Astrocyte (in vitro differentiated cells and primary cell): ENCODE measurements around the gene KYNU. TPM values are rescaled to one million over a fixed set of nuclear protein-coding genes. Genes with fewer than 3 reads are reported as not detected.

ENCODE experiments used
- DNase-seq: peaks from one replicate; pipeline ENCODE4 v3.0.0-alpha.2; 2010; ENCODE audit warnings: low read depth
- FAIRE-seq: peaks from 2 replicates; lab custom pipeline; 2011; peaks lifted over from hg19 to GRCh38; lab: Jason Lieb, UNC
- H2AFZ ChIP-seq: 2 replicates; pipeline ENCODE4 v1.6.0; 2012; ENCODE audit warnings: low read depth, low read length, inconsistent platforms
- H3K27ac ChIP-seq: 2 replicates; pipeline ENCODE4 v1.5.1; 2011; ENCODE audit warnings: low read depth, low read length, inconsistent platforms
- H3K27me3 ChIP-seq: 2 replicates; pipeline ENCODE4 v1.6.0; 2011; ENCODE audit warnings: low read length, inconsistent platforms; ENCODE audit not compliant: insufficient read depth
- H3K36me3 ChIP-seq: 2 replicates; pipeline ENCODE4 v1.5.1; 2011; ENCODE audit warnings: low read length, inconsistent platforms; ENCODE audit not compliant: insufficient read depth
- H3K4me1 ChIP-seq: 2 replicates; pipeline ENCODE4 v1.5.1; 2011; ENCODE audit warnings: low read length, inconsistent platforms; ENCODE audit not compliant: insufficient read depth
- H3K4me2 ChIP-seq: 2 replicates; pipeline ENCODE4 v1.6.0; 2012; ENCODE audit warnings: low read length, inconsistent platforms
- H3K4me3 ChIP-seq: 2 replicates; pipeline ENCODE4 v1.5.1; 2011; ENCODE audit warnings: low read depth, mild to moderate bottlenecking, low read length, inconsistent platforms; ENCODE audit not compliant: insufficient read depth
- H3K79me2 ChIP-seq: 2 replicates; pipeline ENCODE4 v1.6.0; 2012; ENCODE audit warnings: mild to moderate bottlenecking, low read length, inconsistent platforms; ENCODE audit not compliant: insufficient read depth
- H3K9ac ChIP-seq: 2 replicates; pipeline ENCODE4 v1.6.0; 2012; ENCODE audit warnings: mild to moderate bottlenecking, low read length, inconsistent platforms
- H3K9me3 ChIP-seq: 2 replicates; pipeline ENCODE4 v1.5.1; 2012; ENCODE audit warnings: low read depth, mild to moderate bottlenecking, low read length, inconsistent platforms; ENCODE audit not compliant: insufficient read depth
- H4K20me1 ChIP-seq: 2 replicates; pipeline ENCODE4 v1.6.0; 2012; ENCODE audit warnings: low read length, inconsistent platforms; ENCODE audit not compliant: insufficient read depth
- H3K27ac Mint-ChIP-seq: one replicate; pipeline ENCODE4 v1.8.0; 2021; ENCODE audit warnings: mild to moderate bottlenecking, mixed read lengths; ENCODE audit not compliant: unreplicated experiment
- H3K27me3 Mint-ChIP-seq: one replicate; pipeline ENCODE4 v1.8.0; 2021; ENCODE audit warnings: low read depth, mixed read lengths; ENCODE audit not compliant: unreplicated experiment
- H3K36me3 Mint-ChIP-seq: one replicate; pipeline ENCODE4 v1.8.0; 2021; ENCODE audit warnings: low read depth, mixed read lengths; ENCODE audit not compliant: unreplicated experiment
- H3K4me1 Mint-ChIP-seq: one replicate; pipeline ENCODE4 v1.8.0; 2021; ENCODE audit warnings: low read depth, mixed read lengths; ENCODE audit not compliant: unreplicated experiment
- H3K4me3 Mint-ChIP-seq: one replicate; pipeline ENCODE4 v1.8.0; 2021; ENCODE audit warnings: mild to moderate bottlenecking, moderate library complexity, mixed read lengths; ENCODE audit not compliant: unreplicated experiment
- H3K9me3 Mint-ChIP-seq: one replicate; pipeline ENCODE4 v1.8.0; 2021; ENCODE audit warnings: mild to moderate bottlenecking, mixed read lengths; ENCODE audit not compliant: unreplicated experiment
- EZH2 ChIP-seq: IDR thresholded peaks from 2 replicates; pipeline ENCODE4 v1.6.1; 2012; ENCODE audit warnings: mild to moderate bottlenecking, low read length, inconsistent platforms; ENCODE audit not compliant: insufficient read depth
- total RNA-seq: library from RNA; stranded (reverse); gene quantifications from 2 replicates; pipeline ENCODE4 v1.2.1, GENCODE V29; 2021
- TF ChIP-seq, protein P1 (sequence below): IDR thresholded peaks from 2 replicates; pipeline ENCODE4 v1.5.1; 2011; ENCODE audit warnings: low read depth, mild to moderate bottlenecking, inconsistent platforms, low read length, moderate library complexity; ENCODE audit not compliant: insufficient read depth

Gene KYNU
- total RNA-seq, 1 donor from 2014 or later: 1.2 TPM

DNA sequence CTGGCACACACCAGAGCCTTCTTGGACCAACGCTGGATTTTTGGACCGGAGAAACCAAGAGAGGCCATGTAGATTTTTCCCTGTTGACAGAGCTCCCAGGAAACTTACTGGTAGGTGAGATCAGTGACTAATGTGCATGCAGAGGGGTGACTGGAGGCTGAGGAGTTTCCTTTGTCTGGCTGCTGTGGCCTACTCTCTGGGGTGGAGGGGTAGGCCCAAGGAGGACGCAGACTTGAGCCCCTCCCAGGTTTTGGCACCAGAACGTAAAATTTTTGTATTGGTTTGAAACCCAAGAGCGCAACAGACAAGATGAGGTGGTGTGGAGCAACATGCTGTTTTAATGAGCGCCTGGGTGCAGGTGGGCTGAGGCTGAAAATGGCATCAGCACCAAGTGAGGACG, 59.2 kb downstream of the KYNU start:
- H3K36me3 ChIP-seq: no peaks in the 10 kb centered on the region
- FAIRE-seq: no peak

GRCh38 chr2:142937347-142937746, 59.9 kb downstream of the KYNU start:
- DNase-seq (no peak), FAIRE-seq (no peak)
- Histone ChIP-seq H3K27ac (no peak overlapping the region), H3K4me2 (no peak overlapping the region), H3K4me3 (no peak overlapping the region), H3K79me2 (no peaks in the 10 kb centered on the region), H3K4me1 (no peaks in the 10 kb centered on the region), H4K20me1 (no peaks in the 10 kb centered on the region), H3K9ac (no peak overlapping the region), H3K9me3 (no peaks in the 10 kb centered on the region), H2AFZ (no peak overlapping the region), H3K27me3 (no peaks in the 10 kb centered on the region), H3K36me3 (no peaks in the 10 kb centered on the region)
- Mint-ChIP-seq H3K9me3 (peaks cover 5% of the 10 kb centered on the region), H3K36me3 (no peaks in the 10 kb centered on the region), H3K27me3 (no peaks in the 10 kb centered on the region), H3K4me3 (no peak overlapping the region), H3K27ac (no peak overlapping the region), H3K4me1 (no peaks in the 10 kb centered on the region)
- TF ChIP-seq, protein P1, sequence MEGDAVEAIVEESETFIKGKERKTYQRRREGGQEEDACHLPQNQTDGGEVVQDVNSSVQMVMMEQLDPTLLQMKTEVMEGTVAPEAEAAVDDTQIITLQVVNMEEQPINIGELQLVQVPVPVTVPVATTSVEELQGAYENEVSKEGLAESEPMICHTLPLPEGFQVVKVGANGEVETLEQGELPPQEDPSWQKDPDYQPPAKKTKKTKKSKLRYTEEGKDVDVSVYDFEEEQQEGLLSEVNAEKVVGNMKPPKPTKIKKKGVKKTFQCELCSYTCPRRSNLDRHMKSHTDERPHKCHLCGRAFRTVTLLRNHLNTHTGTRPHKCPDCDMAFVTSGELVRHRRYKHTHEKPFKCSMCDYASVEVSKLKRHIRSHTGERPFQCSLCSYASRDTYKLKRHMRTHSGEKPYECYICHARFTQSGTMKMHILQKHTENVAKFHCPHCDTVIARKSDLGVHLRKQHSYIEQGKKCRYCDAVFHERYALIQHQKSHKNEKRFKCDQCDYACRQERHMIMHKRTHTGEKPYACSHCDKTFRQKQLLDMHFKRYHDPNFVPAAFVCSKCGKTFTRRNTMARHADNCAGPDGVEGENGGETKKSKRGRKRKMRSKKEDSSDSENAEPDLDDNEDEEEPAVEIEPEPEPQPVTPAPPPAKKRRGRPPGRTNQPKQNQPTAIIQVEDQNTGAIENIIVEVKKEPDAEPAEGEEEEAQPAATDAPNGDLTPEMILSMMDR: no peak
- no peak for TF ChIP-seq EZH2

More for the DNA sequence above, 59.2 kb downstream of the KYNU start:
- Histone ChIP-seq H3K4me2 (no peak overlapping the region), H3K4me3 (no peak overlapping the region), H3K4me1 (no peaks in the 10 kb centered on the region), H3K27ac (no peak overlapping the region), H4K20me1 (no peaks in the 10 kb centered on the region), H3K9me3 (no peaks in the 10 kb centered on the region), H3K79me2 (no peaks in the 10 kb centered on the region), H3K27me3 (no peaks in the 10 kb centered on the region), H3K9ac (no peak overlapping the region), H2AFZ (no peak overlapping the region)
- DNase-seq: no peak
- Mint-ChIP-seq H3K27me3 (no peaks in the 10 kb centered on the region), H3K27ac (no peak overlapping the region), H3K9me3 (peaks cover 5% of the 10 kb centered on the region), H3K4me1 (no peaks in the 10 kb centered on the region), H3K4me3 (no peak overlapping the region), H3K36me3 (no peaks in the 10 kb centered on the region)
- no peak for TF ChIP-seq EZH2
- TF ChIP-seq, protein P1: no peak

- no peaks in the 10 kb centered on the region for H3K36me3 ChIP-seq
- H3K9ac ChIP-seq: no peak overlapping the region
- H3K4me2 ChIP-seq: no peak overlapping the region
- DNase-seq (no peak), FAIRE-seq (no peak)
- Mint-ChIP-seq H3K36me3 (no peaks in the 10 kb centered on the region), H3K4me1 (no peaks in the 10 kb centered on the region), H3K9me3 (peaks cover 5% of the 10 kb centered on the region), H3K27ac (no peak overlapping the region), H3K4me3 (no peak overlapping the region), H3K27me3 (no peaks in the 10 kb centered on the region)
- no peak for TF ChIP-seq EZH2
- TF ChIP-seq, protein P1: no peak
- H3K79me2 ChIP-seq: no peaks in the 10 kb centered on the region
- H3K9me3 ChIP-seq: no peaks in the 10 kb centered on the region
- H3K4me3 ChIP-seq: no peak overlapping the region
- H3K27ac ChIP-seq: no peak overlapping the region
- no peak overlapping the region for H2AFZ ChIP-seq
- no peaks in the 10 kb centered on the region for H4K20me1 ChIP-seq
- H3K4me1 ChIP-seq: no peaks in the 10 kb centered on the region
- no peaks in the 10 kb centered on the region for H3K27me3 ChIP-seq
These were observed 60.8 kb downstream of the KYNU start for GRCh38 chr2:142938240-142938639.
